ENCODE results near the gene THSD7A.

DNA sequence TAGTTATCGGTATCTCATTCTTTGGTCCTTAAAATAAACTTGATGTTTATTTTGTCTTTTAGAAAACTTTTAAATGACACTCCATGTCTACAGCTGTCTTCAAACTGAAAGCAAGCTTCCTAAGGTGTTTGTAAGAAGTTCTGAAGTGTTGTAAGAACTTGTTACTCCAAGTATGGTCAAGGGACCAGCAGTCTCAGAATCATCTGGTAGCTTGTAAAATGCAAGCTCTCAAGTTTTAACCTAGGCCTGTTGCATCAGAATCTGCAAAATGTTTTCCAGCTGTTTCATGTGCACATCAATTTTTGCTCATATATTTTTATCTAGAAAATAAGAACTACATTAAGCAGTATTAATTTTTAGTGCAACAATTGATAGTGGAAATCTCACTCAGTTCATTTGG, 104.1 kb downstream of the THSD7A start:
- TF ChIP-seq, protein P1, sequence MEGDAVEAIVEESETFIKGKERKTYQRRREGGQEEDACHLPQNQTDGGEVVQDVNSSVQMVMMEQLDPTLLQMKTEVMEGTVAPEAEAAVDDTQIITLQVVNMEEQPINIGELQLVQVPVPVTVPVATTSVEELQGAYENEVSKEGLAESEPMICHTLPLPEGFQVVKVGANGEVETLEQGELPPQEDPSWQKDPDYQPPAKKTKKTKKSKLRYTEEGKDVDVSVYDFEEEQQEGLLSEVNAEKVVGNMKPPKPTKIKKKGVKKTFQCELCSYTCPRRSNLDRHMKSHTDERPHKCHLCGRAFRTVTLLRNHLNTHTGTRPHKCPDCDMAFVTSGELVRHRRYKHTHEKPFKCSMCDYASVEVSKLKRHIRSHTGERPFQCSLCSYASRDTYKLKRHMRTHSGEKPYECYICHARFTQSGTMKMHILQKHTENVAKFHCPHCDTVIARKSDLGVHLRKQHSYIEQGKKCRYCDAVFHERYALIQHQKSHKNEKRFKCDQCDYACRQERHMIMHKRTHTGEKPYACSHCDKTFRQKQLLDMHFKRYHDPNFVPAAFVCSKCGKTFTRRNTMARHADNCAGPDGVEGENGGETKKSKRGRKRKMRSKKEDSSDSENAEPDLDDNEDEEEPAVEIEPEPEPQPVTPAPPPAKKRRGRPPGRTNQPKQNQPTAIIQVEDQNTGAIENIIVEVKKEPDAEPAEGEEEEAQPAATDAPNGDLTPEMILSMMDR (conservative IDR thresholded peaks at IDR 0.05; ENCODE audit: low read depth, low read length): no peak
- TF ChIP-seq EZH2 (IDR thresholded peaks at IDR 0.05; ENCODE audit: borderline replicate concordance, low read depth, low read length, poor library complexity, severe bottlenecking): no peak
